PC-3 (cell line): ENCODE results near the gene PDZRN3. TPM values are rescaled to one million over a fixed set of nuclear protein-coding genes. Genes with fewer than 3 reads are reported as not detected.

Experiments used
- ATAC-seq: fragments of 200-7000 bp; cut with Tn5 transposase; 2 replicates; pipeline ENCODE4 v1.9.1; 2020; ENCODE audit warnings: mild to moderate bottlenecking, moderate library complexity
- BruUV-seq: library from RNA; stranded (reverse); fragments of 400-500 nt; replicated peaks from 2 replicates; lab custom pipeline; 2021; lab: Mats Ljungman, UMichigan
- CTCF ChIA-PET: fragments of 300-600 bp; sonication (Branson Sonifier 250); formaldehyde crosslinking; loops from one replicate; lab custom pipeline; 2022; ENCODE audit warnings: antibody characterized with exemption; lab: Charles Lee
- POLR2A ChIA-PET: fragments of 300-600 bp; sonication (Branson Sonifier 250); formaldehyde crosslinking; loops from one replicate; lab custom pipeline; 2022; ENCODE audit warnings: antibody characterized with exemption; ENCODE audit not compliant: unreplicated experiment; lab: Charles Lee
- DNase-seq: peaks from one replicate; pipeline ENCODE4 v3.0.0-alpha.2; 2015
- H2AFZ ChIP-seq: fragments of 300-600 bp; sonication (generic); 2 replicates; pipeline ENCODE4 v1.6.0; 2016; ENCODE audit warnings: antibody characterized with exemption, low read length
- H3F3A ChIP-seq: fragments of 300-600 bp; sonication (generic); one replicate; pipeline ENCODE4 v1.6.0; 2017; ENCODE audit warnings: antibody characterized with exemption, low read length, control low read depth, mild to moderate bottlenecking; ENCODE audit not compliant: unreplicated experiment
- H3K27ac ChIP-seq: fragments of 300-600 bp; sonication (generic); 2 replicates; pipeline ENCODE4 v1.5.1; 2016; ENCODE audit warnings: mild to moderate bottlenecking, low read length
- H3K27me3 ChIP-seq: fragments of 300-600 bp; sonication (generic); 2 replicates; pipeline ENCODE4 v1.6.1; 2016; ENCODE audit warnings: low read length, mixed read lengths
- H3K36me3 ChIP-seq: fragments of 300-600 bp; sonication (generic); 2 replicates; pipeline ENCODE4 v1.6.1; 2016; ENCODE audit warnings: low read depth, mixed run types, low read length, mixed read lengths
- H3K4me1 ChIP-seq: fragments of 300-600 bp; sonication (generic); 2 replicates; pipeline ENCODE4 v1.5.1; 2016; ENCODE audit warnings: low read length; ENCODE audit not compliant: insufficient read depth
- H3K4me2 ChIP-seq: fragments of 300-600 bp; sonication (generic); 2 replicates; pipeline ENCODE4 v1.6.0; 2016; ENCODE audit warnings: low read length
- H3K4me3 ChIP-seq: fragments of 300-600 bp; sonication (generic); 2 replicates; pipeline ENCODE4 v1.5.1; 2016; ENCODE audit warnings: mild to moderate bottlenecking, low read length, mixed read lengths
- H3K79me2 ChIP-seq: fragments of 300-600 bp; sonication (generic); 2 replicates; pipeline ENCODE4 v1.6.1; 2017; ENCODE audit warnings: low read length, mixed read lengths
- H3K9ac ChIP-seq: fragments of 300-600 bp; sonication (generic); 2 replicates; pipeline ENCODE4 v1.6.0; 2016; ENCODE audit warnings: mild to moderate bottlenecking, low read length
- H3K9me2 ChIP-seq: fragments of 300-600 bp; sonication (generic); replicated peaks from 2 replicates; pipeline ENCODE4 v1.6.1; 2016; ENCODE audit warnings: mixed run types, low read length, mixed read lengths
- H3K9me3 ChIP-seq: fragments of 300-600 bp; sonication (generic); 2 replicates; pipeline ENCODE4 v1.6.1; 2016; ENCODE audit warnings: low read length, mixed read lengths
- H4K20me1 ChIP-seq: fragments of 300-600 bp; sonication (generic); 2 replicates; pipeline ENCODE4 v1.6.1; 2016; ENCODE audit warnings: low read length, mixed read lengths
- CTCF ChIP-seq: fragments of 300-600 bp; sonication (generic); conservative IDR thresholded peaks from 2 replicates; pipeline ENCODE4 v1.5.1; 2017; ENCODE audit warnings: antibody characterized with exemption, low read depth, mild to moderate bottlenecking, low read length
- EZH2 ChIP-seq: fragments of 300-600 bp; sonication (generic); IDR thresholded peaks from one replicate; pipeline ENCODE4 v1.6.1; 2017; ENCODE audit warnings: antibody characterized with exemption, mild to moderate bottlenecking, low read length; ENCODE audit not compliant: unreplicated experiment
- EZH2phosphoT487 ChIP-seq: fragments of 300-600 bp; sonication (generic); IDR thresholded peaks from 2 replicates; pipeline ENCODE4 v1.6.1; 2018; ENCODE audit warnings: mild to moderate bottlenecking, antibody characterized with exemption, low read length, borderline replicate concordance
- intact Hi-C: fragments of 100-400 bp; cut with micrococcal nuclease; formaldehyde crosslinking; loops from 2 replicates; pipeline ENCODE4 v1.9.0; 2023
- total RNA-seq: library from RNA; depleted of rRNA; stranded (reverse); fragments of >200 nt; gene quantifications from 2 replicates; pipeline ENCODE4 v1.2.3, GENCODE V29; 2014

The PDZRN3 gene
- total RNA-seq, 1 experiment from 2014 or later, result not detected

GRCh38 chr3:73442886-73443285 is 181.9 kb downstream of the PDZRN3 start:
- Histone ChIP-seq H2AFZ (no peak overlapping the region), H3K27me3 (peaks cover 60% of the 10 kb centered on the region), H3K9me2 (no peaks in the 10 kb centered on the region), H3K36me3 (no peaks in the 10 kb centered on the region), H3K4me1 (no peaks in the 10 kb centered on the region), H3K9me3 (no peaks in the 10 kb centered on the region), H3F3A (no peaks in the 10 kb centered on the region), H3K27ac (no peak overlapping the region), H3K9ac (no peak overlapping the region), H4K20me1 (no peaks in the 10 kb centered on the region), H3K79me2 (no peaks in the 10 kb centered on the region), H3K4me3 (no peak overlapping the region), H3K4me2 (no peak overlapping the region)
- intact Hi-C loops, result no loop called here
- no TSS peak for BruUV-seq
- DNase-seq, result no peak
- no peak for ATAC-seq
- CTCF ChIA-PET, result no interaction called here
- POLR2A ChIA-PET, result no interaction called here
- TF ChIP-seq EZH2 (no peak), EZH2phosphoT487 (no peak), CTCF (no peak)

DNA sequence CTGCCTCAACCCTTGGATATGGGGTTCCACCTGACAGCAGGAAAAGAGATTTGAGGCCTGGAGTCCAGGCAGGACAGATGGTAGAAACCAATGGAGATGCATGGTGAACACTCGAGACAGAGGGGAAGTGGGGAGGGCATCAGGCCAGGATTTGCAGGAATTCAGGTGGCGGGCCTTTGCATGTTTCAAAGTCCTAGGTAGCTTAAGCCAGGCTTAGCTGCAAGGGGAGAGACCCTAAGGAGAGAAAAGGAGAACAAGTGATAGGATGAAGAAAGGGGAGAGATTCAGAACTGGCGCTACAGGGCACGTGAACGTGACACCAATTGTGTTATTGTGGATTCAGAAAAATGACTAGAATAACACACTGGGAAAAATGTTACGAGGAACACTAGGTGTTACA is 182.6 kb downstream of the PDZRN3 start:
- H3K9me2 ChIP-seq, result no peaks in the 10 kb centered on the region
- H3K4me1 ChIP-seq, result no peaks in the 10 kb centered on the region
- no peaks in the 10 kb centered on the region for H3K9me3 ChIP-seq
- no peak overlapping the region for H3K4me3 ChIP-seq
- DNase-seq (no peak), ATAC-seq (no peak)
- no peaks in the 10 kb centered on the region for H4K20me1 ChIP-seq
- no peak overlapping the region for H3K9ac ChIP-seq
- no peaks in the 10 kb centered on the region for H3F3A ChIP-seq
- intact Hi-C loops, result no loop called here
- no peak overlapping the region for H2AFZ ChIP-seq
- H3K4me2 ChIP-seq, result no peak overlapping the region
- H3K36me3 ChIP-seq, result no peaks in the 10 kb centered on the region
- H3K27ac ChIP-seq, result no peak overlapping the region
- TF ChIP-seq EZH2 (no peak), CTCF (no peak), EZH2phosphoT487 (no peak)
- ChIA-PET CTCF (no interaction called here), POLR2A (no interaction called here)
- no peaks in the 10 kb centered on the region for H3K79me2 ChIP-seq
- BruUV-seq, result no TSS peak
- H3K27me3 ChIP-seq, result peaks cover 54% of the 10 kb centered on the region

- Histone ChIP-seq H3K27me3 (peaks cover 37% of the 10 kb centered on the region), H3K9me3 (no peaks in the 10 kb centered on the region), H3K4me3 (no peak overlapping the region), H3K4me2 (no peak overlapping the region), H2AFZ (no peak overlapping the region), H3K9ac (no peak overlapping the region), H4K20me1 (no peaks in the 10 kb centered on the region), H3K9me2 (no peaks in the 10 kb centered on the region), H3K79me2 (no peaks in the 10 kb centered on the region), H3K4me1 (no peaks in the 10 kb centered on the region), H3K27ac (no peak overlapping the region), H3K36me3 (no peaks in the 10 kb centered on the region), H3F3A (no peaks in the 10 kb centered on the region)
- DNase-seq (no peak), ATAC-seq (no peak)
- no peak for TF ChIP-seq EZH2
- no peak for TF ChIP-seq CTCF
- no peak for TF ChIP-seq EZH2phosphoT487
- CTCF ChIA-PET, result no interaction called here
- BruUV-seq, result no TSS peak
- intact Hi-C loops, result no loop called here
- POLR2A ChIA-PET, result no interaction called here
Observed at GRCh38 chr3:73437828-73438227, 186.9 kb downstream of the PDZRN3 start.
